Vagina (tissue), 2 donors: ENCODE data around the gene POT1. TPM values are rescaled to one million over a fixed set of nuclear protein-coding genes. Genes with fewer than 3 reads are reported as not detected.

Source experiments
- DNase-seq, 2 donors: peaks; one replicate each; pipeline ENCODE4 v3.0.0-alpha.2; 2017; ENCODE audit errors: extremely low spot score in 2 of 2
- H3K27ac ChIP-seq: fragments of 200-600 bp; sonication (generic); one replicate; pipeline ENCODE4 v1.5.1; 2019
- H3K27me3 ChIP-seq: fragments of 200-600 bp; sonication (generic); one replicate; pipeline ENCODE4 v1.5.1; 2019
- H3K36me3 ChIP-seq, 2 donors: fragments of 200-600 bp; sonication (generic); one replicate each; pipeline ENCODE4 v1.5.1; 2017 to 2019
- H3K4me1 ChIP-seq: fragments of 200-600 bp; sonication (generic); one replicate; pipeline ENCODE4 v1.5.1; 2019
- H3K4me3 ChIP-seq, 2 donors: fragments of 200-600 bp; sonication (generic); 1 replicate in 1 of 2; 2 replicates in 1 of 2; pipeline ENCODE4 v1.5.1; 2016 to 2019
- H3K9me3 ChIP-seq: fragments of 200-600 bp; sonication (generic); one replicate; pipeline ENCODE4 v1.5.1; 2019
- CTCF ChIP-seq, 3 experiments: fragments of 450-650 bp in 2 of 3; fragments of 200-600 bp in 1 of 3; sonication (generic) in 1 of 3; IDR thresholded peaks; one replicate each; pipeline ENCODE4 v1.5.1; 2017 to 2019; ENCODE audit warnings: antibody characterized with exemption in 3 of 3, mild to moderate bottlenecking in 2 of 3, moderate library complexity in 2 of 3
- POLR2A ChIP-seq, 2 donors: fragments of 450-650 bp; IDR thresholded peaks; one replicate each; pipeline ENCODE4 v1.6.1; 2017; ENCODE audit warnings: antibody characterized with exemption in 2 of 2, mild to moderate bottlenecking in 2 of 2, moderate library complexity in 2 of 2
- POLR2AphosphoS5 ChIP-seq, 2 donors: sonication (generic); formaldehyde crosslinking; IDR thresholded peaks; one replicate each; pipeline ENCODE4 v1.9.0; 2017; ENCODE audit warnings: antibody characterized with exemption in 2 of 2, mild to moderate bottlenecking in 2 of 2, low read depth in 1 of 2; ENCODE audit not compliant: insufficient read depth in 1 of 2
- intact Hi-C: fragments of 100-400 bp; cut with DNase I; formaldehyde crosslinking; loops from one replicate; pipeline ENCODE4 v1.15.1; 2023
- total RNA-seq: library from RNA; depleted of rRNA; stranded (reverse); fragments of >200 nt; gene quantifications from one replicate; pipeline ENCODE4 v1.2.3, GENCODE V29; 2016

POT1 gene
- total RNA-seq, 1 donor from 2014 or later: 30.9 TPM

DNA sequence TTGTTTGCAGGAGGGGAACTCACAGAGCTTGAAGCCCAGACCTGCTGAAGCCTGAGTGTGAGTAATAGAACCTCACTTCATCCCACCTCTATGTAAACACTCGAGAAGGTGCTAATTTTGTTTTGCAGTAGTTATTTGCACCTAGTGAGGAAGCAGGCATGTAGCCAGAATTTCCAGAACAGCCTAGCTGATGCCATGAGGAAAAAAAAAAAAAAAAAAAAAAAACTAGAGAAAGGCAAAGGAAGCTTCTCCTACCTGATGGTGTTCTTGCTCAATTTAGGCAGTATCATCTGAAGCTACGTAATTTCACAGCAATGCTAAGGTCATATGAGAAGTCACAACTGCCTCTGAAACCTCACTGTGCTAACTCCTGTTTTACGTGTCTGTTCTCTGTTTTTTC, 150.4 kb downstream of the POT1 start:
- Histone ChIP-seq H3K27ac (no peak overlapping the region), H3K4me3 (no peak overlapping the region), H3K36me3 (no peaks in the 10 kb centered on the region), H3K9me3 (no peaks in the 10 kb centered on the region), H3K4me1 (no peaks in the 10 kb centered on the region), H3K27me3 (no peaks in the 10 kb centered on the region)
- no peak for TF ChIP-seq POLR2A (IDR thresholded peaks at IDR 0.05)
- intact Hi-C loops: no loop called here
- no peak for DNase-seq

GRCh38 chr7:124777268-124777667, 152.4 kb downstream of the POT1 start:
- Histone ChIP-seq H3K27ac (no peak overlapping the region), H3K36me3 (no peaks in the 10 kb centered on the region), H3K9me3 (no peaks in the 10 kb centered on the region), H3K4me3 (no peak overlapping the region), H3K27me3 (no peaks in the 10 kb centered on the region), H3K4me1 (no peaks in the 10 kb centered on the region)
- no peak for DNase-seq
- no peak for TF ChIP-seq CTCF (IDR thresholded peaks at IDR 0.05)
- TF ChIP-seq POLR2A (IDR thresholded peaks at IDR 0.05): no peak
- intact Hi-C loops: no loop called here

DNA sequence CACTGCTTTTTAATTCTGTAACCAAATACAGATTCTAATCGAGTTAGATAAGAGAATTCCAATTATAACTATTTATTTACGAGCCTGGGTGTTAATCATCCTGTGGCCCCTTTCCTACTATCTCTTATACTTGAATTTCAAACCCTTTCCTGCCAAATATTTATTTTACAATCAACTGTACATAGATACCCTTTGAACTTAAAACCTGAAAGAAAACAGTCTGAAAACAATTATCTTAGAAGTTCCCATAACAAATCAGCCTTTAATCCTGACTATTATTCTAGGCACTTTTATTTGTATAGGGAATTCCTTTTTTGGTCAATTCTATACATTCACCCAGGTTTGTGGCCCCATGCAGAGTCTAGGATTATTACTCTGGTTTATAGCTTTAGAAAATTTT, 153.5 kb downstream of the POT1 start:
- intact Hi-C loops: no loop called here
- no peak for TF ChIP-seq POLR2AphosphoS5 (IDR thresholded peaks at IDR 0.05; ENCODE audit: insufficient read depth in 1 of 2, low read depth in 1 of 2)
- no peak for TF ChIP-seq POLR2A (IDR thresholded peaks at IDR 0.05)
- TF ChIP-seq CTCF (IDR thresholded peaks at IDR 0.05): no peak

DNA sequence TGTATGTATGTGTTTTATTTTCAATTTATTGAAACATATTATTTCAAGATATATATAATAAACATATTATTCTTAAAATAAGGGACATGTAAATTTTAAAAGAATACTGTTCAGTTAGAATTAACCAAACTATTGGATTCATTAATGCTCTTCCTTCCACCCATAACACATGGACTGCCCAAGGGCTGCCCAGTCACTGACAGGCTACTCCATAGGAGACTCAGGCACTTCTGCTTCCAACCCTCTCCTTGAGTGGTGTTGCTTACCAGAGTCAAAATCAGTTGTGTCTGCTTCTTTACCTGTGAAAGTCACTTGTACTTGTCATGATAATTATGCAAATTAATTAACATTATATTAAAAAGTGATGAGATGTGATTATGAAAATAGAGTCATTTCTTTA, 154.2 kb downstream of the POT1 start:
- Histone ChIP-seq H3K36me3 (no peaks in the 10 kb centered on the region), H3K4me3 (no peak overlapping the region), H3K4me1 (no peaks in the 10 kb centered on the region), H3K27ac (no peak overlapping the region), H3K27me3 (no peaks in the 10 kb centered on the region), H3K9me3 (no peaks in the 10 kb centered on the region)
- intact Hi-C loops: no loop called here
- no peak for TF ChIP-seq POLR2AphosphoS5 (IDR thresholded peaks at IDR 0.05; ENCODE audit: insufficient read depth in 1 of 2, low read depth in 1 of 2)
- TF ChIP-seq POLR2A (IDR thresholded peaks at IDR 0.05): no peak
- TF ChIP-seq CTCF (IDR thresholded peaks at IDR 0.05): no peak
- DNase-seq: no peak

More for the DNA sequence above, 153.5 kb downstream of the POT1 start:
- Histone ChIP-seq H3K4me1 (no peaks in the 10 kb centered on the region), H3K27ac (no peak overlapping the region), H3K9me3 (no peaks in the 10 kb centered on the region), H3K36me3 (no peaks in the 10 kb centered on the region), H3K27me3 (no peaks in the 10 kb centered on the region), H3K4me3 (no peak overlapping the region)
- DNase-seq: no peak

- no peaks in the 10 kb centered on the region for H3K9me3 ChIP-seq
Measured at GRCh38 chr7:124773938-124774337, 155.7 kb downstream of the POT1 start.

More at GRCh38 chr7:124773938-124774337, 155.7 kb downstream of the POT1 start:
- intact Hi-C loops: no loop called here
- Histone ChIP-seq H3K27me3 (no peaks in the 10 kb centered on the region), H3K27ac (no peak overlapping the region), H3K36me3 (no peaks in the 10 kb centered on the region), H3K4me3 (no peak overlapping the region), H3K4me1 (no peaks in the 10 kb centered on the region)
- TF ChIP-seq POLR2A (IDR thresholded peaks at IDR 0.05): no peak
- TF ChIP-seq CTCF (IDR thresholded peaks at IDR 0.05): no peak
- no peak for TF ChIP-seq POLR2AphosphoS5 (IDR thresholded peaks at IDR 0.05; ENCODE audit: insufficient read depth in 1 of 2, low read depth in 1 of 2)
- no peak for DNase-seq
